NCI-H510A treated with DMSO at 0.1 percent for 48 hours (cell line): ENCODE measurements around the gene PPAN.

Source experiments
- DNase-seq: peaks from one replicate; lab custom pipeline; 2025; lab: John Stamatoyannopoulos, UW

PPAN gene

DNA sequence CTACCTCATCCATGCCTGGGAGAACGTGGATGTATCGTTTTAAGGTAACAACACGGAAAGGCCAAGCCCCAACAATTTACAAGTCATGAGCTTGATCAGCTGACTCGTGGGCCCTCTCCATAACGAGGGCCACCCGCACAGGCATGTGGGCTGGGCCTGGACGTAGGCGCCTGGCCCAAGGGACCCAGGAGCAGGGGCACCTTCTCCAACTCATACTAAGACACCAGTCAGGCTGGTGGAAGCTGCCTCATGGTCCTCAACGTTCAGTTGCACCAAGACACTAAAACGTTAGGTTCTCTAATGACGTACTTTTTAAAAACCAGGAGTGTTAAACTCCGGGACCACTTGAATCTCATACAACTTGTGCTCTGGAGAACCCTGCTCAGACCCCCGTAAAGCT is 35.3 kb downstream of the PPAN start:
- DNase-seq: no peak

GRCh38 chr19:10141973-10142372 is 35.8 kb downstream of the PPAN start:
- DNase-seq: no peak

DNA sequence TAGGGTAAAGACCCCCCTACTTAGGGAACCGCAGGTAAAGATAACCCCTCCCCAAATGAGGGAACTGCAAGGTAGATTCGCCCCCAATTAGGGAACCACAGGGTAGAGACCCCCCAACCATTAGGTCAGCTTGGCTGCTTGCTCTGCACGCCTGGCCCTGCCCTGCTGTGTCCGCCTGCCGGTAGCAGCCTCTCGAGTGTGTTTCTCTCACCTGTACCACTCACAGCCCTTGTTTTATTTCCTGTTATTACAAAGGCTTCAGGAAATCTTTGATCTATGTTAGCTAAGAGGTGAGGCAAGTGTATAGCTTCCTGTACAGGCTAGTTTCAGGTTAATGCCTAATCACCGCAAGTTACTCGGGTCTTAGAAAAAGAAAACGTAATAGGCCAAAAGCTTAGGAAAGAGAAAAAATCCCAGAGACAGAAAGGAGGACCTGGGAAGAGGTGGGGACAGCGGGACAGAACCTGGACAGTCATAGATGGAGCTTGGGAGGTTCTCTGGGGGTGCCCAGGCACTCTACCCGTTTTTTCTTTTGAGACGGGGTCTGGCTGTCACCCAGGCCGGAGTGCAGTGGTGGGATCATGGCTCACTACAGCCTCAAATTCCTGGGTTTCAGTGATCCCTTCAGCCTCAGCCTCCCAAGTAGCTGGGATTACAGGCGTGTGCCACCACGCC is 36.7 kb downstream of the PPAN start:
- DNase-seq: no peak

DNA sequence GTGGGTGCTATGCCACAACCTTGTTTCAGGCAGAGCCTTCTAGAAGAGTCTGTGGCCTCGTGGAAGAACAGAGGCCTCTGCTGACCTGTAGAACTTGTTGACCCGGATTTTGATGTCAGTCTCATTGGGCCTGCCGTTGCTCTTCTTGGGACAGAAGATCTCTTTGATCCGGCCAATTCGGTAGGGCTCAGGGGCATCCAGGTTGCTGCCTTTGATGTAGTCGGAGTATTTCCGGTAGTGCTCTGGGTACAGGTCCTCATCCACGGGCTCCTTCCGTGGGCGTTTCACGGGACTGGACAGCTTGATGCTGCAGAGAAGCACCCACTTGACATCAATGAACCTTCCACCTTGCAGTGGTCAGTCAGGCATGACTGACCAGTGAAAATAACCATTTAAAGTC is 37.5 kb downstream of the PPAN start:
- no peak for DNase-seq

DNA sequence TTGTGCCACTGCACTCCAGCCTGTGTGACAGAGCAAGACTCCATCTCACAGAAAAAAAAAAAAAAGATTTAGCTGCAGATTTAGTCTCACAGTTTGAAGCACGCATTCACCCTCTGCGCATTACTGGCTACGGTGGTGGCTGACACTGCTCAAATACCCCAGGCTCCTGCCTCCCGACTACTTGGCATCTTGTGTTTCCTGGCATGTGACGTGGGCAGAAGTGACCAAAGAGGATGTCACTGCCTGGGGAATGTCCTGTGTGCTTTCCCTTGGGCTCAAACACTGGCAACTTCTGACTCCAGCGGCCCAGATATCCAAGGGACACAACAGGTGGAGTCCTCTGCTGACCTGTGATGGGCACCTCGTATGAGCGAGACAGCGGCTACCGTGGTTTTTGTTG is 38.2 kb downstream of the PPAN start:
- DNase-seq: no peak

DNA sequence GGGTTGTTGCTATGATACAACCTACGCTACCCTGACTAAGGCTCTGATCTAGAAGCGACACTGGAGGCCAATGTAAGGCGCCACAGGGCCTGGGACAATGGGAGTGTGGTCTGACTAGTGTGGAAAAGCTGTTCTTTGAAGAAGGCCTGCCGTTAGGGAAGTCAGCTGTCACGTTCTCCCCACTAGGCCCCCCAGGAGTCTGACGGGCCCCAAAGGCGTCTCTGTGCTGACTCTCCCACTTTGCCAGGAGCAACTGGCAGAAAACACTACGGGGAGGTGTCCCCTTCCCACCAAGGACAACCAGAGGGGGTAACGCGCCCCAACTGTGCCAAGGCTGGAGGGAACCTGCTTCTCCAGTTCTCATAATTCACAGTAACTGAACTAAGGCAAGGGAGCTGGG is 38.9 kb downstream of the PPAN start:
- DNase-seq: no peak

- no peak for DNase-seq
These were observed 40.0 kb downstream of the PPAN start for GRCh38 chr19:10146142-10146541.

GRCh38 chr19:10149427-10149826 is 43.3 kb downstream of the PPAN start:
- DNase-seq: no peak

- DNase-seq: no peak
These were observed 45.4 kb downstream of the PPAN start for GRCh38 chr19:10151521-10151920.

DNA sequence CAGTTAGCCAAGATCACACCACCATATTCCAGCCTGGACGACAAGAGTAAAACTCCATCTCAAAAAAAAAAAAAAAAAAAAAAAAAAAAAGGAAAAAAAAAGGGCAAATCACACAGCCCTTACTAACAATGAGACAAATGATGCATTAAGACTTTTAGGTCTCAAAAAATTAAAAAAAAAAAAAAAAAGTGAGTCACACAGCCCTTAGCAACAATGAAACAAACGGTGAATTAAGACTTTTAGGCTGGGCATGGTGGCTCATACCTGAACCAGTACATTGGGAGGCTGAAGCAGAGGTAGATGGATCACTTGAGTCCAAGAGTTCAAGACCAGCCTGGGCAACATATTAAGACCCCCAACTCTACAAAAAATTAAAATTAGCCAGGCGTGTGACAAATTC is 45.9 kb downstream of the PPAN start:
- DNase-seq: no peak

DNA sequence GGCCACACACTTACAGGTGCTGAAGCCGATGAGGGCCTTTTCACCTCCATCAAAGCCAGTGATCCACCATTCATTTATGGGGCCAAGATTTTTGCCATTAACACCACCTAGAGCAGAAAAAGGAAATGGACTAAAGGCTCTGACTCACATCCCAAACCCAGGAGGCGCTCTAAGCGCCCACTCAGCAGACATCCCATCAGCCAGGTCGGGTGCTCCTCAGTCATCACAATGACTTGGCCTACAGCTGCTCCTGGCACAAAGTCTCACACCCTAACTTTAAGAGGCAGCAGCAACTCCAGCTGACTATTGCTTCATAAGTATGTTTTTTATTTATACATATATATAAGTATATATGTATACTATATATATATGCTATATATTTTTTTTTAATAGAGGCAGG is 49.7 kb downstream of the PPAN start:
- no peak for DNase-seq

GRCh38 chr19:10158071-10158470 is 51.9 kb downstream of the PPAN start:
- no peak for DNase-seq

GRCh38 chr19:10158485-10158884 is 52.3 kb downstream of the PPAN start:
- no peak for DNase-seq

GRCh38 chr19:10159610-10160009 is 53.4 kb downstream of the PPAN start:
- no peak for DNase-seq
